Measurements from ENCODE around the gene FYB1.

FYB1 gene

GRCh38 chr5:39218482-39219402 is 621 bp downstream of the FYB1 start:
- Mint-ChIP-seq H3K27me3 (no peaks in the 10 kb centered on the region), H3K36me3 (ENCODE audit: low read depth) (no peaks in the 10 kb centered on the region), H3K9me3 (no peaks in the 10 kb centered on the region), H3K4me3 (peak overlapping the region; percentile 76), H3K4me1 (ENCODE audit: low read depth) (peaks cover 73% of the 10 kb centered on the region), H3K27ac (peak overlapping the region; percentile 95)
- DNase-seq, result no peak

- no peaks in the 10 kb centered on the region for H3K27me3 Mint-ChIP-seq
- H3K27ac Mint-ChIP-seq, result peak overlapping the region; percentile 95
- H3K4me1 Mint-ChIP-seq (ENCODE audit: low read depth), result peaks cover 80% of the 10 kb centered on the region
- no peaks in the 10 kb centered on the region for H3K9me3 Mint-ChIP-seq
- peak overlapping the region; percentile 76 for H3K4me3 Mint-ChIP-seq
- no peaks in the 10 kb centered on the region for H3K36me3 Mint-ChIP-seq (ENCODE audit: low read depth)
- peak; percentile 77 for DNase-seq
Measured at GRCh38 chr5:39217365-39218281, 1.7 kb downstream of the FYB1 start.

- Mint-ChIP-seq H3K4me1 (ENCODE audit: low read depth) (peaks cover 88% of the 10 kb centered on the region), H3K27ac (peak overlapping the region; percentile 95), H3K36me3 (ENCODE audit: low read depth) (peaks cover 2% of the 10 kb centered on the region), H3K4me3 (peak overlapping the region; percentile 76), H3K27me3 (no peaks in the 10 kb centered on the region), H3K9me3 (no peaks in the 10 kb centered on the region)
- DNase-seq, result no peak
Measured at GRCh38 chr5:39216631-39217030, 2.7 kb downstream of the FYB1 start.

- Mint-ChIP-seq H3K4me1 (ENCODE audit: low read depth) (peaks cover 90% of the 10 kb centered on the region), H3K36me3 (ENCODE audit: low read depth) (peaks cover 5% of the 10 kb centered on the region), H3K9me3 (no peaks in the 10 kb centered on the region), H3K27ac (peak overlapping the region; percentile 92), H3K27me3 (no peaks in the 10 kb centered on the region), H3K4me3 (peak overlapping the region; percentile 36)
- DNase-seq, result no peak
Measured at GRCh38 chr5:39215857-39216256, 3.5 kb downstream of the FYB1 start.

GRCh38 chr5:39214912-39215709 is 4.3 kb downstream of the FYB1 start:
- H3K27me3 Mint-ChIP-seq, result no peaks in the 10 kb centered on the region
- H3K4me1 Mint-ChIP-seq (ENCODE audit: low read depth), result peaks cover 92% of the 10 kb centered on the region
- H3K36me3 Mint-ChIP-seq (ENCODE audit: low read depth), result peaks cover 5% of the 10 kb centered on the region
- peak overlapping the region; percentile 36 for H3K4me3 Mint-ChIP-seq
- peak overlapping the region; percentile 92 for H3K27ac Mint-ChIP-seq
- no peak for DNase-seq
- no peaks in the 10 kb centered on the region for H3K9me3 Mint-ChIP-seq

- peak overlapping the region; percentile 73 for H3K4me3 Mint-ChIP-seq
- no peaks in the 10 kb centered on the region for H3K27me3 Mint-ChIP-seq
- H3K27ac Mint-ChIP-seq, result peak overlapping the region; percentile 92
- no peaks in the 10 kb centered on the region for H3K9me3 Mint-ChIP-seq
- H3K4me1 Mint-ChIP-seq (ENCODE audit: low read depth), result peaks cover 93% of the 10 kb centered on the region
- DNase-seq, result no peak
- H3K36me3 Mint-ChIP-seq (ENCODE audit: low read depth), result peaks cover 5% of the 10 kb centered on the region
Measured at GRCh38 chr5:39213447-39214207, 5.7 kb downstream of the FYB1 start.

- H3K27me3 Mint-ChIP-seq, result no peaks in the 10 kb centered on the region
- H3K27ac Mint-ChIP-seq, result peak overlapping the region; percentile 97
- H3K9me3 Mint-ChIP-seq, result no peaks in the 10 kb centered on the region
- H3K36me3 Mint-ChIP-seq (ENCODE audit: low read depth), result peaks cover 5% of the 10 kb centered on the region
- DNase-seq, result no peak
- peak overlapping the region; percentile 74 for H3K4me3 Mint-ChIP-seq
- peaks cover 94% of the 10 kb centered on the region for H3K4me1 Mint-ChIP-seq (ENCODE audit: low read depth)
Measured at GRCh38 chr5:39211773-39212172, 7.6 kb downstream of the FYB1 start.

- peak; percentile 82 for DNase-seq
- Mint-ChIP-seq H3K9me3 (no peaks in the 10 kb centered on the region), H3K36me3 (ENCODE audit: low read depth) (peaks cover 5% of the 10 kb centered on the region), H3K27me3 (no peaks in the 10 kb centered on the region), H3K4me1 (ENCODE audit: low read depth) (peaks cover 96% of the 10 kb centered on the region), H3K4me3 (peak overlapping the region; percentile 74), H3K27ac (peak overlapping the region; percentile 97)
Measured at GRCh38 chr5:39209924-39210323, 9.4 kb downstream of the FYB1 start.

GRCh38 chr5:39208471-39208870 is 10.9 kb downstream of the FYB1 start:
- H3K9me3 Mint-ChIP-seq, result no peaks in the 10 kb centered on the region

GRCh38 chr5:39207345-39208045 is 11.9 kb downstream of the FYB1 start:
- H3K36me3 Mint-ChIP-seq (ENCODE audit: low read depth), result peaks cover 9% of the 10 kb centered on the region
- no peaks in the 10 kb centered on the region for H3K27me3 Mint-ChIP-seq
- H3K27ac Mint-ChIP-seq, result peak overlapping the region; percentile 97
- peaks cover 94% of the 10 kb centered on the region for H3K4me1 Mint-ChIP-seq (ENCODE audit: low read depth)
- no peak for DNase-seq
- no peaks in the 10 kb centered on the region for H3K9me3 Mint-ChIP-seq
- H3K4me3 Mint-ChIP-seq, result peak overlapping the region; percentile 74

More at GRCh38 chr5:39208471-39208870, 10.9 kb downstream of the FYB1 start:
- DNase-seq, result no peak
- H3K4me3 Mint-ChIP-seq, result peak overlapping the region; percentile 74
- peak overlapping the region; percentile 97 for H3K27ac Mint-ChIP-seq
- no peaks in the 10 kb centered on the region for H3K27me3 Mint-ChIP-seq
- peaks cover 96% of the 10 kb centered on the region for H3K4me1 Mint-ChIP-seq (ENCODE audit: low read depth)
- H3K36me3 Mint-ChIP-seq (ENCODE audit: low read depth), result peaks cover 5% of the 10 kb centered on the region

- peaks cover 93% of the 10 kb centered on the region for H3K4me1 Mint-ChIP-seq (ENCODE audit: low read depth)
- H3K9me3 Mint-ChIP-seq, result no peaks in the 10 kb centered on the region
- peaks cover 14% of the 10 kb centered on the region for H3K36me3 Mint-ChIP-seq (ENCODE audit: low read depth)
- H3K27ac Mint-ChIP-seq, result peak overlapping the region; percentile 97
- H3K4me3 Mint-ChIP-seq, result peak overlapping the region; percentile 51
- no peaks in the 10 kb centered on the region for H3K27me3 Mint-ChIP-seq
- no peak for DNase-seq
Measured at GRCh38 chr5:39206630-39207321, 12.6 kb downstream of the FYB1 start.

GRCh38 chr5:39205550-39205949 is 13.8 kb downstream of the FYB1 start:
- Mint-ChIP-seq H3K9me3 (no peaks in the 10 kb centered on the region), H3K27me3 (no peaks in the 10 kb centered on the region), H3K27ac (peak overlapping the region; percentile 97), H3K4me1 (ENCODE audit: low read depth) (peaks cover 85% of the 10 kb centered on the region), H3K36me3 (ENCODE audit: low read depth) (peaks cover 22% of the 10 kb centered on the region), H3K4me3 (peak overlapping the region; percentile 86)
- no peak for DNase-seq

Measured in activated T-cell treated with anti-CD3 and anti-CD28 coated beads, Interleukin-2, amount 50 U/mL, for 24 hours (primary cell).